RWPE1 (cell line): ENCODE data around the gene SLC39A11.

Experiments
- CTCF ChIA-PET: fragments of 350-600 bp; sonication (Branson Sonifier 250); formaldehyde crosslinking; extraction: SDS; loops from one replicate; lab custom pipeline; 2021; lab: Yijun Ruan, JAX
- POLR2A ChIA-PET: fragments of 400-600 bp; formaldehyde crosslinking; extraction: SDS; loops from one replicate; lab custom pipeline; 2020; ENCODE audit warnings: antibody characterized with exemption; ENCODE audit not compliant: low non-redundant PET; lab: Yijun Ruan, JAX
- DNase-seq: peaks from one replicate; pipeline ENCODE4 v3.0.0; 2012; ENCODE audit warnings: low spot score
- H3K27ac ChIP-seq: fragments of 450-650 bp; 2 replicates; pipeline ENCODE4 v1.5.1; 2017
- TF ChIP-seq, protein P1 (sequence below): fragments of 450-650 bp; conservative IDR thresholded peaks from 2 replicates; pipeline ENCODE4 v1.5.1; 2017; ENCODE audit warnings: low read depth, mild to moderate bottlenecking

Gene SLC39A11

DNA sequence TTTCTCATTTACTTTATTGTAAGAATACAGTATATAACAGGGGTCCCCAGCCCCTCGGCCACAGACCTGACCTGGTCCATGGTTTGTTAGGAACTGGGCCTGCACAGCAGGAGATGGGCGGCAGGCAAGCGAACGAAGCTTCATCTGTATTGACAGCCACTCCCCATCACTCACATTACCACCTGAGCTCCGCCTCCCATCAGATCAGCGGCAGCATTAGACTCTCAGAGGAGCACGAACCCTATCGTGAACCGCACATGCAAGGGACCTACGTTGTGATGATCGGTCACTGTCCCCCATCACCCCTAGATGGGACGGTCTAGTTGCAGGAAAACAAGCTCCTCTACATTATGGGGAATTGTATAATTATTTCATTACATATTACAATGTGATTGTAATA lies 410.6 kb downstream of the SLC39A11 start:
- DNase-seq: no peak
- ChIA-PET POLR2A (no interaction called here), CTCF (no interaction called here)
- TF ChIP-seq, protein P1, sequence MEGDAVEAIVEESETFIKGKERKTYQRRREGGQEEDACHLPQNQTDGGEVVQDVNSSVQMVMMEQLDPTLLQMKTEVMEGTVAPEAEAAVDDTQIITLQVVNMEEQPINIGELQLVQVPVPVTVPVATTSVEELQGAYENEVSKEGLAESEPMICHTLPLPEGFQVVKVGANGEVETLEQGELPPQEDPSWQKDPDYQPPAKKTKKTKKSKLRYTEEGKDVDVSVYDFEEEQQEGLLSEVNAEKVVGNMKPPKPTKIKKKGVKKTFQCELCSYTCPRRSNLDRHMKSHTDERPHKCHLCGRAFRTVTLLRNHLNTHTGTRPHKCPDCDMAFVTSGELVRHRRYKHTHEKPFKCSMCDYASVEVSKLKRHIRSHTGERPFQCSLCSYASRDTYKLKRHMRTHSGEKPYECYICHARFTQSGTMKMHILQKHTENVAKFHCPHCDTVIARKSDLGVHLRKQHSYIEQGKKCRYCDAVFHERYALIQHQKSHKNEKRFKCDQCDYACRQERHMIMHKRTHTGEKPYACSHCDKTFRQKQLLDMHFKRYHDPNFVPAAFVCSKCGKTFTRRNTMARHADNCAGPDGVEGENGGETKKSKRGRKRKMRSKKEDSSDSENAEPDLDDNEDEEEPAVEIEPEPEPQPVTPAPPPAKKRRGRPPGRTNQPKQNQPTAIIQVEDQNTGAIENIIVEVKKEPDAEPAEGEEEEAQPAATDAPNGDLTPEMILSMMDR: no peak
- H3K27ac ChIP-seq: no peak overlapping the region

DNA sequence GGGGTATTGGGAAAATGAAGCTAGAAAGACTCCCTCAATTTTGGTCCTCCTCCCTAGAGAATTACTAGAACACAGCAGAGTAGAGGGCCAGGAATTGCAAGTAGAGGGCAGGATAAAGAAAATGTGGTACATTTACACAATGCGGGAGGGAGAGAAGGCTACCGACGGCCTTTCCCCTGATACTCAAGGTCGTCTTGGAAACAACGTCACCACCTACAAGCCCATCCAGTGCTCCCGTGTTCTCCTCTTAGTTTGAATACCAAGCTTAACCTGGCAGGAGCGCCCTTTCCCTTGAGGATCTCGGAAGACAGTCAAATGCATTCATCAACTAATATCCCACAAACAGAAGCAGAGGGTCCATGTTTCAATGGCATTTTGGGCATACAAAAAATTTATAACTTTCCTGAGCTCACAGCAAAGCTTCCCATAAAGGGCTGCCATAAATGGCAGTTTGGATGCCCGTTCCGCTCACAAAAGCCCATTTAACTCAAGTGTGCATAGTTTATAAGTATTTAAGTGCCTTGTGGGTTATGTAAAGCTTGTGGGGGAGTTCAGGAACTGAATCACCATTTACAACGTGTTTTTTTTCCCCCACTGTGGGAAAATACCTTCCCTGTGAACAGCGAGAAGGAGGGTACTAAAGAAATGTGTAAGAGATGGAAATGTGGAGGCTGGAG lies 414.6 kb downstream of the SLC39A11 start:
- DNase-seq: no peak
- H3K27ac ChIP-seq: no peak overlapping the region
- POLR2A ChIA-PET: no interaction called here
- CTCF ChIA-PET: interaction anchor here (0.6 kb wide), 1 partner anchor 487 kb away, joined by 4 read pairs; the partner anchor contains the start of gene SSTR2
- TF ChIP-seq, protein P1: no peak

DNA sequence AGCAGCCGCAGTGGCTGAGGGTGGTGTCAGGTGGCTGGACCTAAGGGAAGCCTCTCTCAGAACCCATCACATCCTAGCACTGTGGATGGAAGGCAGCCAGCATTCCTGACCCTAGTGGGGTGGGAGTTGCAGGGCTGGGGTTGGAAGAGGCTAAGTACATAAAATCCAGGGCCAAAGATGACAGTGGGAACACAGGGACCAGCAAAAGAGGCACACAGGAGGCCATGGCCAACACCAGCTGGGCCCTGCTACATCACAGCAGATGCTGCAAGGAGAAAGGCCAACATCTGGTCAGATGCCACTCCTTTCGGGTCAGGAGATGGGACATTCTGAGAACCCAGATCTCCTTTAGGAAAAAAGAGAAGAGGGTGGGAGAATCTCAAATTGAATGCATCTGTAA lies 415.4 kb downstream of the SLC39A11 start:
- TF ChIP-seq, protein P1: no peak
- no peak overlapping the region for H3K27ac ChIP-seq
- ChIA-PET POLR2A (no interaction called here), CTCF (no interaction called here)
- no peak for DNase-seq

DNA sequence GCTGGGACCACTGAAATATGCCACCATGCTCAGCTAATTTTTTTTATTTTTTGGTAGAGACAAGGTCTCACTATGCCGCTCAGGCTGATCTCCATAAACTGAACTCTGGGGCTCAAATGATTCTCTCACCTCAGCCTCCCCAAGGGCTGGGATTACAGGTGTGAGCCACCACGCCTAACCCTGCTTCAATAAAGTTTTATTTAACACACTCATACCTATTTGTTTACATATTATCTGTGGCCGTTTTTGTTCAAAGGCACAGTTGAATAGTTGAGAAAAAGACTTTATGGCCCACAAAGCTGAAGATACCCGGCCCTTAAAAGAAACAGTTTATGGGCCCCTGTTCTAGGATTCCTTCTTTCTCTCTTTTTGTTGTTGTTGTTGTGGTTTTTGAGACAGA lies 419.8 kb downstream of the SLC39A11 start:
- ChIA-PET CTCF (interaction anchor here (0.8 to 1.9 kb wide), 2 partner anchors 55 to 124 kb away, joined by 3 to 4 read pairs; no protein-coding TSS in a partner anchor), POLR2A (no interaction called here)
- DNase-seq: no peak
- TF ChIP-seq, protein P1: no peak
- H3K27ac ChIP-seq: no peak overlapping the region

DNA sequence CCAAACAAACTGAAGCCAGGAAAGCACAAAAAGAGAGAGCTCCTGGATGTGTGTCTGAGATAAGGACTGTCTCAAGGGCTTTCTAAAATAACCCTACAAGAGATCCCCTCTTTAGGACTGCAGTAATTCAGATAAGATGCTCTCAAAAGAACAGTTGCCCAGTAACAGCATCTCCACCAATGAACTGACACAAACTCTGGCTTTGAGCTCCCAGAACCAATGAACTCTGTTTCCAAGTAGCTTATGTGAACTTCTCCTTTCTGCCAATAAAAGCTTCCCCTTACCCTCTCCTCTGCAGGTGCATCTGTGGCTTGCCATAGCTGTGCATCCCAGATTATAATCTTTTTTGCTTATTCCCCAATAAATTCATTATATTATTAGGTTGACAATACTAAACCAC lies 421.5 kb downstream of the SLC39A11 start:
- TF ChIP-seq, protein P1: no peak
- CTCF ChIA-PET: interaction anchor here (1.9 kb wide), 1 partner anchor 56 kb away, joined by 4 read pairs; no protein-coding TSS in a partner anchor
- POLR2A ChIA-PET: no interaction called here
- no peak overlapping the region for H3K27ac ChIP-seq
- DNase-seq: no peak

DNA sequence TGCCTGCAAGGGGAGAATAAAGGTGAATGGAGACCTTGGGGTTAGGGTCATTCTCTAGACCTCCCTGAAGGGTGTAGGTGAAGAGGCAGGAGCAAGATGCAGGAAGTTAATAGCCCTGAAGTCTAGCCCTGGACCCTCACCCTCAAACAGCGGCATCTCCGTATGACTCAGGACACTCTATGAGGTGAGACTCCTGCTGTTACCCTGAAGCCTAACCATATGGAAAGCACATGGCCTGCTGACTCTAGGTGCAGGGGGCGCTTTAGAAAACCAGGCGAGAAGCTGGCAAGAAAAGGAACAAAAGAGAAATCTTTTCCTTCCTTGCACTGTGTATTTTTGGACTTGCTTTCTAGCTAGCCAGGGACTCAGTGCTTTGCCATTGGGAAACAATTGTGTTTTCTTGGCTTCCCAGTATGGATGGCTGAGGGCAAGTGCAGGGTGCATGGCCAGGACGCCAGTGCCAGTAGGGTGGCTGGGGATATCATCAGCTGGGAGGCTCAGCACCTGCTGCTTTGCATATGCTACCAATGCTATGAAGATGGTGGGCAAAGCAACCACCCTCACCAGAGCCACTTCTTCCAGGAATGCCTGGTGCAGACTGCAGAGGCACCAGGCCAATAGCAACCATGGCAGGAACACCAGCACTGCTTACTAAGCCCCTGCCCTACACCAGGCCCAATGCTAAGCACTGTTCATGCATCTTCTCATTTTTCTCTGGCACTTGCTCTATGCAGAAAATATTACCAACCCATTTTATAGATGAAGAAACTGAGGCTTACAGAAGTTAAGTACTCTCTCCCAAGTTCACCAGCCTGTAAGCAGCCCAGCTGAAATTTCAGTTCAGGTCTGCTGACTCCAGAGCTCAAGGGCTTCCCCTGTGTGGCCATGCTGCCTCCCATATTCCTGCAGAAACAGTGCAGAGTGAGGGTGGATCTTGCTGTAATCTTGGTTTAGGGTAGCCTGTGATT lies 425.1 kb downstream of the SLC39A11 start:
- POLR2A ChIA-PET: no interaction called here
- no peak overlapping the region for H3K27ac ChIP-seq
- TF ChIP-seq, protein P1: no peak
- no peak for DNase-seq
- CTCF ChIA-PET: no interaction called here
